Tibial nerve (tissue), 4 donors: ENCODE measurements around the gene SH2D5.

ENCODE experiments used
- CTCF ChIP-seq, 5 experiments: fragments of 200-600 bp in 3 of 5; fragments of 450-650 bp in 2 of 5; sonication (generic) in 3 of 5; IDR thresholded peaks; one replicate each; pipeline ENCODE4 v1.5.1; 2016 to 2019; ENCODE audit warnings: antibody characterized with exemption in 5 of 5, mild to moderate bottlenecking in 3 of 5, moderate library complexity in 2 of 5
- EP300 ChIP-seq, 2 donors: sonication (generic); formaldehyde crosslinking; IDR thresholded peaks; one replicate each; pipeline ENCODE4 v1.6.1; 2017; ENCODE audit warnings: antibody characterized with exemption in 2 of 2, mild to moderate bottlenecking in 1 of 2
- POLR2A ChIP-seq, 2 donors: fragments of 450-650 bp; IDR thresholded peaks; one replicate each; pipeline ENCODE4 v1.6.1; 2017; ENCODE audit warnings: antibody characterized with exemption in 2 of 2, mild to moderate bottlenecking in 2 of 2, moderate library complexity in 2 of 2

GRCh38 chr1:20689645-20690056 is 42.9 kb downstream of the SH2D5 start:
- TF ChIP-seq CTCF (IDR thresholded peaks at IDR 0.05), result no peak
- no peak for TF ChIP-seq POLR2A (IDR thresholded peaks at IDR 0.05)
- no peak for TF ChIP-seq EP300 (IDR thresholded peaks at IDR 0.05)
